Measurements from ENCODE around the gene ETF1.

Gene ETF1

DNA sequence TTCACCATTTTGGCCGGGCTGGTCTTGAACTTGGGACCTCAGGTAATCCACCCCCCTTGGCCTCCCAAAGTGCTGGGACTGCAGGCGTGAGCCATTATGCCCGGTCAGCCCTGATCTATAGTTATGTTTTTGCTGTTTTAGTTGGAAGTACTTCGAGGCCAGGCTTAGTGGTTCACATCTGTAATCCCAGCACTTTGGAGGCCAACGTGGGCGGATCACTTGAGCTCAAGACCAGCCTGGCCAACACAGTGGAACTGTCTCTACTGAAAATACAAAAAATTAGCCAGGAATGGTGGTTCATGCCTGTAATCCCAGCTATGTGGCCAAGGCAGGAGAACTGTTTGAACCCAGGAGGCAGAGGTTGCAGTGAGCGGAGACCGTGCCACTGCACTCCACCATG is 30.2 kb upstream of the ETF1 start:
- peaks cover 3% of the 10 kb centered on the region; the same call in 1 of the 2 replicates for H3F3A ChIP-seq (ENCODE audit: low read depth)
- peak overlapping the region; percentile 96 for H3K9ac ChIP-seq (ENCODE audit: low read depth, low read length, poor library complexity, severe bottlenecking)

GRCh38 chr5:138570871-138571270 is 27.8 kb upstream of the ETF1 start:
- peaks cover 3% of the 10 kb centered on the region; the same call in 1 of the 2 replicates for H3F3A ChIP-seq (ENCODE audit: low read depth)
- no peak overlapping the region for H3K9ac ChIP-seq (ENCODE audit: low read depth, low read length, poor library complexity, severe bottlenecking)
- TF ChIP-seq EZH2phosphoT487 (IDR thresholded peaks at IDR 0.05; ENCODE audit: borderline replicate concordance) = no peak
- TF ChIP-seq, protein P1, sequence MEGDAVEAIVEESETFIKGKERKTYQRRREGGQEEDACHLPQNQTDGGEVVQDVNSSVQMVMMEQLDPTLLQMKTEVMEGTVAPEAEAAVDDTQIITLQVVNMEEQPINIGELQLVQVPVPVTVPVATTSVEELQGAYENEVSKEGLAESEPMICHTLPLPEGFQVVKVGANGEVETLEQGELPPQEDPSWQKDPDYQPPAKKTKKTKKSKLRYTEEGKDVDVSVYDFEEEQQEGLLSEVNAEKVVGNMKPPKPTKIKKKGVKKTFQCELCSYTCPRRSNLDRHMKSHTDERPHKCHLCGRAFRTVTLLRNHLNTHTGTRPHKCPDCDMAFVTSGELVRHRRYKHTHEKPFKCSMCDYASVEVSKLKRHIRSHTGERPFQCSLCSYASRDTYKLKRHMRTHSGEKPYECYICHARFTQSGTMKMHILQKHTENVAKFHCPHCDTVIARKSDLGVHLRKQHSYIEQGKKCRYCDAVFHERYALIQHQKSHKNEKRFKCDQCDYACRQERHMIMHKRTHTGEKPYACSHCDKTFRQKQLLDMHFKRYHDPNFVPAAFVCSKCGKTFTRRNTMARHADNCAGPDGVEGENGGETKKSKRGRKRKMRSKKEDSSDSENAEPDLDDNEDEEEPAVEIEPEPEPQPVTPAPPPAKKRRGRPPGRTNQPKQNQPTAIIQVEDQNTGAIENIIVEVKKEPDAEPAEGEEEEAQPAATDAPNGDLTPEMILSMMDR (conservative IDR thresholded peaks at IDR 0.05; ENCODE audit: low read length) = no peak

More for the DNA sequence above, 30.2 kb upstream of the ETF1 start:
- Histone ChIP-seq H3K9me2 (replicated peaks; ENCODE audit: low read depth, low read length) (no peaks in the 10 kb centered on the region), H2AFZ (ENCODE audit: low read length) (no peak overlapping the region), H3K4me2 (ENCODE audit: low read depth, low read length, poor library complexity, severe bottlenecking) (peak overlapping the region; percentile 90), H4K20me1 (ENCODE audit: insufficient read depth, low read length, poor library complexity, severe bottlenecking) (peaks cover 50% of the 10 kb centered on the region), H3K4me3 (ENCODE audit: low read length, poor library complexity, severe bottlenecking) (peak overlapping the region; percentile 84), H3K36me3 (ENCODE audit: insufficient read depth, low read length) (peaks cover 46% of the 10 kb centered on the region), H3K27me3 (ENCODE audit: insufficient read depth, low read length, poor library complexity, severe bottlenecking) (peaks cover 4% of the 10 kb centered on the region), H3K9me3 (ENCODE audit: insufficient read depth, low read depth, low read length) (no peaks in the 10 kb centered on the region), H3K79me2 (ENCODE audit: insufficient read depth, low read length) (peaks cover 68% of the 10 kb centered on the region), H3K4me1 (ENCODE audit: insufficient read depth, low read length, poor library complexity, severe bottlenecking) (peaks cover 31% of the 10 kb centered on the region)
- TF ChIP-seq, protein P1 (conservative IDR thresholded peaks at IDR 0.05; ENCODE audit: low read length) = no peak
- TF ChIP-seq EZH2phosphoT487 (IDR thresholded peaks at IDR 0.05; ENCODE audit: borderline replicate concordance) = no peak

DNA sequence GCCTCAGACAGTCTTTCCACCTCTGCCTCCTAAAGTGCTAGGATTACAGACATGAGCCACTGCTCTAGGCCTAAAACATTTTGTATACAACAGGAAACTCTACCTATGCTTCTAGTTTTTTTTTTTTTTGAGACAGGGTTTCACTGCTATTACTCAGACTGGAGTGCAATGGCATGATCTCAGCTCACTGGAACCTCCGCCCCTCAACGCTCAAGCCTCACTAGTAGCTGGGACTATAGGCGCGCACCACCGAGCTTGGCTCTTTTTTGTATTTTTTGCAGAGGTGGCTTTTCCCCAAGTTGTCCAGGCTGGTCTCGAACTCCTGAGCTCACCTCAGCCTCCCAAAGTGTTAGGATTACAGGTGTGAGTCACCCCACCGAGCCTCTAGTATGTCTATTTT is 26.7 kb upstream of the ETF1 start:
- Histone ChIP-seq H3K9me2 (replicated peaks; ENCODE audit: low read depth, low read length) (no peaks in the 10 kb centered on the region), H3K79me2 (ENCODE audit: insufficient read depth, low read length) (peaks cover 97% of the 10 kb centered on the region), H3K36me3 (ENCODE audit: insufficient read depth, low read length) (peaks cover 80% of the 10 kb centered on the region), H3K27me3 (ENCODE audit: insufficient read depth, low read length, poor library complexity, severe bottlenecking) (peaks cover 3% of the 10 kb centered on the region), H3K4me2 (ENCODE audit: low read depth, low read length, poor library complexity, severe bottlenecking) (peak overlapping the region; percentile 12), H2AFZ (ENCODE audit: low read length) (no peak overlapping the region), H3K9ac (ENCODE audit: low read depth, low read length, poor library complexity, severe bottlenecking) (no peak overlapping the region), H3K4me3 (ENCODE audit: low read length, poor library complexity, severe bottlenecking) (peak overlapping the region; percentile 28), H3F3A (ENCODE audit: low read depth) (peaks cover 3% of the 10 kb centered on the region; the same call in 1 of the 2 replicates), H3K4me1 (ENCODE audit: insufficient read depth, low read length, poor library complexity, severe bottlenecking) (peaks cover 25% of the 10 kb centered on the region), H3K9me3 (ENCODE audit: insufficient read depth, low read depth, low read length) (no peaks in the 10 kb centered on the region), H4K20me1 (ENCODE audit: insufficient read depth, low read length, poor library complexity, severe bottlenecking) (peaks cover 66% of the 10 kb centered on the region)
- TF ChIP-seq, protein P1 (conservative IDR thresholded peaks at IDR 0.05; ENCODE audit: low read length) = no peak
- TF ChIP-seq EZH2phosphoT487 (IDR thresholded peaks at IDR 0.05; ENCODE audit: borderline replicate concordance) = no peak

More at GRCh38 chr5:138570871-138571270, 27.8 kb upstream of the ETF1 start:
- Histone ChIP-seq H4K20me1 (ENCODE audit: insufficient read depth, low read length, poor library complexity, severe bottlenecking) (peaks cover 58% of the 10 kb centered on the region), H3K9me2 (replicated peaks; ENCODE audit: low read depth, low read length) (no peaks in the 10 kb centered on the region), H3K9me3 (ENCODE audit: insufficient read depth, low read depth, low read length) (no peaks in the 10 kb centered on the region), H3K4me2 (ENCODE audit: low read depth, low read length, poor library complexity, severe bottlenecking) (peak overlapping the region; percentile 12), H3K27me3 (ENCODE audit: insufficient read depth, low read length, poor library complexity, severe bottlenecking) (peaks cover 4% of the 10 kb centered on the region), H3K4me3 (ENCODE audit: low read length, poor library complexity, severe bottlenecking) (no peak overlapping the region), H2AFZ (ENCODE audit: low read length) (no peak overlapping the region), H3K79me2 (ENCODE audit: insufficient read depth, low read length) (peaks cover 90% of the 10 kb centered on the region), H3K36me3 (ENCODE audit: insufficient read depth, low read length) (peaks cover 69% of the 10 kb centered on the region), H3K4me1 (ENCODE audit: insufficient read depth, low read length, poor library complexity, severe bottlenecking) (peaks cover 26% of the 10 kb centered on the region)
